Activated naive CD4-positive, alpha-beta T cell treated with Interleukin-2 at 50 U/mL for 16 hours (primary cell): ENCODE results near the gene HSPE1.
"Not testable (repeated sequence)": the region's sequence is repeated elsewhere in the genome, so short reads cannot be mapped to it uniquely, and the experiment has no call there.

Experiments used
- DNase-seq: peaks from one replicate; pipeline ENCODE4 v3.0.0-alpha.2; 2020

Gene HSPE1

GRCh38 chr2:197499594-197500502, at the start of gene HSPE1, which contains the start of gene HSPD1:
Gene HSPE1, plus strand, starts transcription at chr2:197500379. Its CDS starts 58 bp downstream, at chr2:197500437.
Gene HSPD1, minus strand, starts transcription at chr2:197499840. Its CDS starts 992 bp downstream, at chr2:197498848.
- peak; percentile 98 for DNase-seq

GRCh38 chr2:197450465-197450864, 49.7 kb upstream of the HSPE1 start:
- no peak for DNase-seq

GRCh38 chr2:197450935-197451358, 49.2 kb upstream of the HSPE1 start:
- DNase-seq = not testable (repeated sequence)

GRCh38 chr2:197452754-197453122, 47.4 kb upstream of the HSPE1 start:
- no peak for DNase-seq

- DNase-seq = peak; percentile 99
These were observed 46.9 kb upstream of the HSPE1 start, which contains the start of gene COQ10B for GRCh38 chr2:197453123-197453913. Gene COQ10B, plus strand, starts transcription at chr2:197453552. Its CDS starts 9 bp downstream, at chr2:197453561.

GRCh38 chr2:197453914-197454398, 46.2 kb upstream of the HSPE1 start:
- no peak for DNase-seq

- DNase-seq = no peak
These were observed 45.3 kb upstream of the HSPE1 start for GRCh38 chr2:197454923-197455322.

- DNase-seq = no peak
These were observed 44.8 kb upstream of the HSPE1 start for GRCh38 chr2:197455428-197455827.

GRCh38 chr2:197460649-197461048, 39.5 kb upstream of the HSPE1 start:
- DNase-seq = no peak

GRCh38 chr2:197461057-197461456, 39.1 kb upstream of the HSPE1 start:
- no peak for DNase-seq

- DNase-seq = no peak
These were observed 36.0 kb upstream of the HSPE1 start for GRCh38 chr2:197464175-197464574.

GRCh38 chr2:197472166-197472565, 28.0 kb upstream of the HSPE1 start:
- DNase-seq = no peak

- no peak for DNase-seq
These were observed 22.4 kb upstream of the HSPE1 start for GRCh38 chr2:197477797-197478196.

- no peak for DNase-seq
These were observed 19.8 kb upstream of the HSPE1 start for GRCh38 chr2:197480165-197481036.

- DNase-seq = not testable (repeated sequence)
These were observed 15.9 kb upstream of the HSPE1 start for GRCh38 chr2:197484248-197484647.

- DNase-seq = no peak
These were observed 14.0 kb upstream of the HSPE1 start for GRCh38 chr2:197486175-197486574.

- no peak for DNase-seq
These were observed 12.8 kb upstream of the HSPE1 start for GRCh38 chr2:197487385-197487784.

GRCh38 chr2:197495433-197496134, 4.6 kb upstream of the HSPE1 start:
- DNase-seq = no peak

GRCh38 chr2:197496695-197497094, 3.5 kb upstream of the HSPE1 start:
- DNase-seq = no peak

- no peak for DNase-seq
These were observed 2.9 kb upstream of the HSPE1 start for GRCh38 chr2:197497326-197497725.

GRCh38 chr2:197498235-197498936, 1.8 kb upstream of the HSPE1 start:
- DNase-seq = no peak
